HT-29 (cell line): ENCODE data around the gene ALDH3B1. TPM values are rescaled to one million over a fixed set of nuclear protein-coding genes. Genes with fewer than 3 reads are reported as not detected.

Source experiments
- DNase-seq: peaks from one replicate; pipeline ENCODE4 v3.0.0-alpha.2; 2015; ENCODE audit warnings: low spot score
- total RNA-seq: library from RNA; depleted of rRNA; stranded (reverse); fragments of >200 nt; shearing (Covaris generic); gene quantifications from 2 replicates; pipeline ENCODE4 v1.2.3, GENCODE V29; 2014

Gene ALDH3B1
- total RNA-seq, 1 experiment from 2014 or later: 108 TPM

DNA sequence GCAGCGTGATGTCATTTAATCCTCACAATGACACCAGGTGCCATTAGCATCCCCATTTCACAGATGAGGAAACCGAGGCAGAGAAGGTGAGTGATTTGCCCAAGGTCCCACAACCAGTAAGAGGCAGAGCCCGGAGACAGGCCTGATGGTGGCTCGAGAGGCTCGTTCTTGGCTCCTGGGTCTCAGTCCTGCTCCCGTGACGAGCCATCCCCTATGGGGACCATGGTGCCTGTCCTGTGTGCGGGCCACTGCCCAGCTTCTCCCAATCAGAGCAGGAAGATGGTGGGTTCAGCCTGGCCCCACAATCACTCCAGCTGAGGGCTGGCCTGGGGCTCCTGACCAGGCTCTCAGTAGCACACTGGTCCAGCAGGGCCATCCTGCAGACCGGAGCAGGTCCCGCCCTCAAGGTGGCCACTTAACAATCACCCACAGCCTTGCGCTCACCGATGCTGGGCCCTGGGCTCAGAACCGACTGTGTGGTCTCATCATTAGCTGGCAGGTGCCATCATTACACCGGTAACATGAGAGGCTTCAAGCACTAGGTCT, 3.6 kb downstream of the ALDH3B1 start:
- no peak for DNase-seq

DNA sequence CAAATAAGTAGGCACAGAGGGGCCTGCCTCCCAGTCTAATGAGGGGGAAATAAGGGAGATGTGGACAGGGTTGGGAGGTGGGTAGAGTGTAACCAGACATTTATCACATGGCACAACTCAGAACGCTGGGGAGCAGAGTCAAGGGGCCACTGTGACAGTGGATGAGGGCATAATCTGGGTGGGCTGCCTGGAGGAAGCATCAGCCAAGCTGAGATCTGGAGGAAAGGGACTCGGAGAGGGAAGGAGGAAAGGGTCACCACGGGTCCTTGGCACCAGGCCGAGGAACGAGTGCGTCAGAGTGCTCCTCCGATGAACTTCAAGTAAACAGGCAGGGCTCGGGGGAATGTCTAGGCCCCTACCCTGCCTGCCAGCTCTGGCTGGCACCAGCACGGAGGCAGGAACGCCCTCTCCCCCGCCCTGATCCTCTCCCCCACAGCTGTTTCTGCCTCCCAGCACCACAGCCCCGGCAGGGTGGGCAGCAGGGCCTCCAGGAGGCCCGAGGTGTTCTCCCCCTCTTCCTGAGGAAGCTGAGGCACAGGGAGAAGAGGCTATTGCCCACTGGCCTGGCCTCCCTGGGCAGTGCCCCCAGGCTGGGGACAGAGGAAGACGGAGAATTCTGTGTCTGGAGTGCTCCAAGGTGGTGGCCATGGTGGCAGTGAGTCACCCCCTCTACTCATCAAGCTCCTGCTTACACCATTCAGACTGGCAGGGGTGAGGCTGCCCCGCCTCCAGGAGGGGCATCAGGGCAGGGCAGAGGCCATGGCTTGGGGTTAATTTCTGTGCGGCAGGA, 4.2 kb downstream of the ALDH3B1 start:
- DNase-seq: peak; percentile 97

- no peak for DNase-seq
Observed at GRCh38 chr11:68014947-68015447, 4.9 kb downstream of the ALDH3B1 start.

DNA sequence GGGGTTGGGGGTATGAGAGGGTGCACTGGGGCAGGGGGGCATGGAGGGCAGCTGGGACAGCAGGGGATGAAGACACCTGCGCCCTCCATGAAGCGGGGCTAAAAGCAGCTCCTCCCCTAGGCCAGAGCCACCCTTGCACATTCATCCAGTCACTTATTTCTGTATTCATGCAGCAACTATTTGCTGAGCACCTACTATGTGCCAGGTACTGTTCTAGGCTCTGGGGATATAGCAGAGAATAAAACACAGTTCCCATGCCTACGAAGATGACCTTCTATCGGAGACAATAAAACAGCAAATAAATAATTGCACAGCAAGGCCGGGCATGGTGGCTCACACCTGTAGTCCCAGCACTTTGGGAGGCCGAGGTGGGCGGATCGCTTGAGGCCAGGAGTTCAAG, 5.3 kb downstream of the ALDH3B1 start:
- no peak for DNase-seq

DNA sequence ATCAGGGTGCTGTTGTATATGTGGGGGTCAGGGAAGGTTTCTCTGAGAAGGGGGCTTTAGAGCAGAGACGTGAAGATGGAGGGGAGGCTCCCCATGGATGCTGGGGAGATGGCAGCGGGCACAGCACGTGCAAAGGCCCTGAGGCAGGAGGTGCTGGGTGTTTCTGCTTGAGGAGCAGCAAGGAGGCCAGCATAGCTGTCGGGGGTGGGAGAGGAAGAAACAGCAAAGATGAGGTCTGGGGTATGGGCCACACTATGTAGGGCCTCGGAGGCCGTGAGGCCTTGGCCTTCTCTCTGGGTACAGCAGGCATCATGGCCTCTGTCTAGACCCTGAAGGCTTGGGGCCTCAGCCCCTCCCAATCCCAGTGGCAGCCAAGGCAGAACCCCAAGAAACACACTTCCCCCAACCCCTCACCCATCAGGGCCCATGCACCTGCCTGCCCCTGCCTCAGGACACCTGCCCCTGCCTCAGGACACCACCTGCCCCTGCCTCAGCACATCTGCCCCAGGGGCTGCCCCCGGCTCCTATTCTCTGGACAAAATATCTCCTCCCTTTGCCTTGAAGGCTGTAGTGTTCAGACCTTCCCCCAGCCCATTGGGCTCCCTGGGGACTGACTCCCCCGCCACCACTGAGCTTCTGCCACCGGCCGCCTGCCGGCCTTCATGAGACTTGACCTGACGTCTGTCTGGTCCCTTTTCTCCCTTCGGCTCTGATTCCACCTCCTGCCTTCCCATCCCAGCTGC, 6.2 kb downstream of the ALDH3B1 start:
- no peak for DNase-seq

- peak; percentile 64 for DNase-seq
Observed at GRCh38 chr11:68016904-68017817, 7.0 kb downstream of the ALDH3B1 start.

GRCh38 chr11:68017980-68018729, 8.0 kb downstream of the ALDH3B1 start:
- peak; percentile 77 for DNase-seq

GRCh38 chr11:68018730-68019190, 8.6 kb downstream of the ALDH3B1 start:
- DNase-seq: peak; percentile 65

- no peak for DNase-seq
Observed at GRCh38 chr11:68019486-68019885, 9.4 kb downstream of the ALDH3B1 start.

- peak; percentile 90 for DNase-seq
Observed at GRCh38 chr11:68020575-68020974, 10.4 kb downstream of the ALDH3B1 start.

GRCh38 chr11:68021167-68021787, 11.2 kb downstream of the ALDH3B1 start:
- DNase-seq: peak; percentile 93

- no peak for DNase-seq
Observed at GRCh38 chr11:68022531-68022930, 12.4 kb downstream of the ALDH3B1 start.

DNA sequence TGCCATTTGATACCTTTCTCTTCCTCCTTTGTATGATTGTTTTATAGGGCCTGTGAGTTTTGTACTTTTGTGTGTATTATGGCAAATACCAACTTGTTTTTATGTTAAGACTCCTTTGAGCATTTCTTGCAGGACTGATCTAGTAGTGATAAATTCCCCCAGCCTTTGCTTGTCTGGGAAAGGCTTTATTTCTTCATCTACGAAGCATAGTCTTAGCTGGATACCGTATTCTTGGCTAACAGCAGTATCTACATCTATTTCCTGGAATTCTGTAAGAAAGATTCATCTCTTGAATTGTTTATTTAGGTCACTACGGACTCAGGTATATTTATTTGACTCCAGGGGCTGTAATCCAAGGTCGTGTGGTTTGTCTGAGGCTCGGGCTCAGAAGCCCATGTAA, 14.4 kb downstream of the ALDH3B1 start:
- no peak for DNase-seq

DNA sequence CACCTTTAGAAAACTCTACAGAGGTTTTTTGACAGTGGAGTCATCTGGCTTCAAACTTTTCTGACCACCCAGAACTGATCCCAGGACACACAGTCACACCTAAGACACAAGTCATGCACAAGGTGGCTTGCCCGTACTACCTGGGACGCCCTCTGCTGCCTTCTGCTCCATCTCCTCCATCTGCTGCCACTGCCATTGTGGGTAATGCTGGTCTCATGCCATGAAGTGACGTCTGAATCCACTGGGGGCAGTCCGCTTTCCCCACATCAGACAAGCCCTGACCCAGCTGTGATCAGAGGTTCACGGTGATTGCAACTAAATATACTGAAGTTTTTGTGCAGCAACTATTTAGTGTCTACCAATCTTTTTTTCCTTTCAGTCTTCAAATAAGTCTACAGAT, 14.9 kb downstream of the ALDH3B1 start:
- DNase-seq: peak; percentile 57

DNA sequence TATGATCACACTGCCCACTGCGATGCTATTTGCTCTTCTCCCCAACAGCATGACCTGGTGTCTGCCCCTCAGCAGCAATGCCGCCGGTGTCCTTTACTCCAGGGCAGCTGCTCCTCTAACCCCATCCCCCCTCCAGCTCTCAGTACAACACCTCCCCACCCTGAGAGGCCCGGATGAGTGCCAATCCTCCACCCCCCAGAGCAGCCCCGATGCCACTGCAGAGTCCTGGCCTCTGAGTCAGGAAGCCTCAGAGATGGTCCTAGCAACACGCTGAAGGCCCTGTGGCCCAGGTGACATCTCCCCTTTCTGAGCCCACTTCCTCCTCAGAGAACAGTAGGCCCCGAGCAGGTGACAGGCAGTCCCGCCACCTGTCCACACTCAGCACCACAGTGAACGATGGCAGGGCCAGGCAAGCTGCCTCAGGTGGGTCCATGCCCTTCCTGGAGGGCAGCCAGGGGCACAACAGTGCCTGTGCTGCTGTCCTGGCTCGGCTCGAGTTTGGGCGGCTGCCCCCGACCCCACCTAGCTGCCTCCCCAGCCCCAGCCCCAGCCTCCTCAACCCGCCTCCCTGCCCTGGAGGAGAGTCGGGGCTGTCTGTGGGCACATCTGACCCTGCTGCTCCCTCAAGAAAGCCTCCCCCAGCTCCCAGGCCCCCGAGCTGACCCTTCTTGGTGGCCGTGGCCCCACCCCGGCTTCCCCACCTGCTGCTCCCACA, 16.4 kb downstream of the ALDH3B1 start:
- no peak for DNase-seq

GRCh38 chr11:68027667-68028066, 17.5 kb downstream of the ALDH3B1 start:
- DNase-seq: no peak

- DNase-seq: no peak
Observed at GRCh38 chr11:68028802-68029545, 18.8 kb downstream of the ALDH3B1 start.

DNA sequence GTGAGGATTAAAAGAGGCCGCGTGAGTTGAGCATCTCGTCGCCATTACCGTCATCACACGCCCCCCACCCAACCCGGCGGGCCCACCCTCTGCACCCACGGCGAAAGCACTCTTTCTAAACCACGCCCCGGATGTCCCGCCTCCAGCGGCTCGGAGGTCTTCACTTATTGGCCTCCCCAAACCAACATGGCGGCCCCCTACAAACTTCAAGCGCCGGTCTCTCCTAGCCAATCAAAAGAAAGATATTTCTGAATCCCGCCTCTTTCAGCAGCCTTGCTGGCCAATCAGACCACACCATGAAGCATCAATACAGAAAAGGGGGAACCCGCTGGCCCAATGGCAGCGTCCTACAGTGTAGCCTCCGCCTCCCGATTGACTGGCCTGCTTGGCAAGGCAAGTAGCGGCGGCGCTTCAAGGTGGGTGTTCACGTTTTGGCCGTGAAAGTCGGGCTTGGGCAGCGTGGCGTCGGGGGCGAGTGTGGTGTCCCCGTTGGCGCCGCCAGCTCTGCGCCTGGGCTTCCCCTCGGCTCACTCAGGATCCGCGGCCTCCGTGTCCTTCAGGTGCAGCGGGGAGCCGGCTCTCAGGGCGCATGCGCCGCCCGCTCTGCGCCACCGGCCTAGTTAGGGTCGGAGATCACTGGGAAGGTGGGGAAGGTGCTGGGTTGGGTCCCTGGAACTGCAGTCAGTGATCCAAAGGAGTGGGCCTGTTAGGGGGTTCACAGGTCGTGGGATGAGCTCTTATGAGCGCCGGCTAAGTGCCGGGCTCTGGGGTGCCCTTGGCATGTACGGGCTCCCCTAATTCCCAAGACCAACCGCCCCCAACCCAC, 20.4 kb downstream of the ALDH3B1 start, which contains the start of gene NDUFS8:
NDUFS8 (plus strand) TSS at position 364 of the 826 bp plus-strand sequence. CDS start 1,471 bp downstream, outside the sequence.
- DNase-seq: peak; percentile 100
